ENCODE results near the gene CBFB. TPM values are rescaled to one million over a fixed set of nuclear protein-coding genes. Genes with fewer than 3 reads are reported as not detected.

CBFB gene
- total RNA-seq, 2 experiments from 2014 or later: 140 to 147 TPM

GRCh38 chr16:67014634-67015312 is 14.2 kb upstream of the CBFB start:
- POLR2A ChIA-PET: interaction anchor here (1.7 to 2.2 kb wide), 3 partner anchors 15 to 39 kb away, joined by 5 to 18 read pairs (median 16); partner anchors contain the start of gene CBFB
- CTCF ChIA-PET: interaction anchor here (0.7 to 5.0 kb wide), 14 partner anchors 11 to 170 kb away, joined by 3 to 23 read pairs (median 6); partner anchors contain the start of genes FBXL8 and TRADD

- POLR2A ChIA-PET: no interaction called here
Observed at GRCh38 chr16:67015313-67015731, 13.6 kb upstream of the CBFB start.

GRCh38 chr16:67016143-67016542 is 12.8 kb upstream of the CBFB start:
- ChIA-PET POLR2A (no interaction called here), CTCF (interaction anchor here (0.8 to 5.9 kb wide), 8 partner anchors 9 to 163 kb away, joined by 3 to 63 read pairs (median 10); no protein-coding TSS in a partner anchor)

More at GRCh38 chr16:67015313-67015731, 13.6 kb upstream of the CBFB start:
- CTCF ChIA-PET: interaction anchor here (0.7 to 5.0 kb wide), 5 partner anchors 11 to 162 kb away, joined by 4 to 23 read pairs (median 5); no protein-coding TSS in a partner anchor

GRCh38 chr16:67016681-67017420 is 12.1 kb upstream of the CBFB start:
- ChIA-PET CTCF (interaction anchor here (0.8 to 5.9 kb wide), 19 partner anchors 9 to 167 kb away, joined by 3 to 63 read pairs (median 7); partner anchors contain the start of genes B3GNT9 and MATCAP1), POLR2A (interaction anchor here (0.6 to 1.5 kb wide), 2 partner anchors 11 to 1082 kb away, joined by 3 to 10 read pairs; no protein-coding TSS in a partner anchor)

- CTCF ChIA-PET: interaction anchor here (0.7 to 5.9 kb wide), 24 partner anchors 10 to 226 kb away, joined by 3 to 63 read pairs (median 6); partner anchors contain the start of genes B3GNT9, MATCAP1 and PHAF1
- POLR2A ChIA-PET: interaction anchor here (0.6 to 1.5 kb wide), 5 partner anchors 11 to 1082 kb away, joined by 3 to 10 read pairs (median 3); partner anchors contain the start of gene B3GNT9
Observed at GRCh38 chr16:67017421-67017750, 11.6 kb upstream of the CBFB start.

GRCh38 chr16:67017810-67018488 is 11.0 kb upstream of the CBFB start:
- ChIA-PET CTCF (interaction anchor here (0.6 to 5.9 kb wide), 34 partner anchors 10 to 300 kb away, joined by 3 to 63 read pairs (median 4); partner anchors contain the start of genes B3GNT9, FBXL8, MATCAP1 and PHAF1), POLR2A (interaction anchor here (0.6 to 1.5 kb wide), 6 partner anchors 10 to 1081 kb away, joined by 3 to 10 read pairs (median 4); partner anchors contain the start of gene B3GNT9)

- CTCF ChIA-PET: interaction anchor here (0.6 to 5.9 kb wide), 14 partner anchors 9 to 225 kb away, joined by 3 to 63 read pairs (median 8); partner anchors contain the start of genes B3GNT9 and MATCAP1
- POLR2A ChIA-PET: interaction anchor here (0.7 to 1.1 kb wide), 2 partner anchors 136 to 824 kb away, joined by 5 to 6 read pairs; no protein-coding TSS in a partner anchor
Observed at GRCh38 chr16:67019171-67019570, 9.8 kb upstream of the CBFB start.

GRCh38 chr16:67021321-67021720 is 7.6 kb upstream of the CBFB start:
- ChIA-PET CTCF (interaction anchor here (0.6 to 5.9 kb wide), 4 partner anchors 135 to 198 kb away, joined by 3 to 63 read pairs (median 5); no protein-coding TSS in a partner anchor), POLR2A (interaction anchor here (0.7 to 1.2 kb wide), 3 partner anchors 8 to 540 kb away, joined by 3 to 5 read pairs (median 5); no protein-coding TSS in a partner anchor)

- ChIA-PET POLR2A (interaction anchor here (1.2 kb wide), 1 partner anchor 10 kb away, joined by 5 read pairs; no protein-coding TSS in a partner anchor), CTCF (interaction anchor here (1.0 to 1.9 kb wide), 3 partner anchors 79 to 163 kb away, joined by 4 to 5 read pairs (median 5); no protein-coding TSS in a partner anchor)
Observed at GRCh38 chr16:67022531-67023214, 6.3 kb upstream of the CBFB start.

GRCh38 chr16:67023689-67024088 is 5.3 kb upstream of the CBFB start:
- POLR2A ChIA-PET: no interaction called here
- CTCF ChIA-PET: interaction anchor here (2.2 kb wide), 1 partner anchor 131 kb away, joined by 8 read pairs; no protein-coding TSS in a partner anchor

- ChIA-PET POLR2A (no interaction called here), CTCF (interaction anchor here (1.0 to 2.2 kb wide), 2 partner anchors 11 to 131 kb away, joined by 5 to 8 read pairs; no protein-coding TSS in a partner anchor)
Observed at GRCh38 chr16:67024384-67025209, 4.4 kb upstream of the CBFB start.

GRCh38 chr16:67025210-67025550 is 3.8 kb upstream of the CBFB start:
- POLR2A ChIA-PET: no interaction called here
- CTCF ChIA-PET: interaction anchor here (1.0 to 2.2 kb wide), 2 partner anchors 12 to 130 kb away, joined by 5 to 8 read pairs; no protein-coding TSS in a partner anchor

- ChIA-PET CTCF (interaction anchor here (0.6 to 1.3 kb wide), 5 partner anchors 12 to 158 kb away, joined by 3 to 5 read pairs (median 3); no protein-coding TSS in a partner anchor), POLR2A (interaction anchor here (0.5 to 1.3 kb wide), 2 partner anchors 13 to 110 kb away, joined by 5 to 7 read pairs; no protein-coding TSS in a partner anchor)
Observed at GRCh38 chr16:67026570-67026969, 2.4 kb upstream of the CBFB start.

GRCh38 chr16:67027046-67027445 is 1.9 kb upstream of the CBFB start:
- ChIA-PET POLR2A (interaction anchor here (0.5 to 1.3 kb wide), 2 partner anchors 13 to 109 kb away, joined by 5 to 7 read pairs; no protein-coding TSS in a partner anchor), CTCF (interaction anchor here (0.6 to 1.7 kb wide), 4 partner anchors 9 to 158 kb away, joined by 3 to 8 read pairs (median 4); no protein-coding TSS in a partner anchor)

- ChIA-PET CTCF (interaction anchor here (0.5 to 2.9 kb wide), 11 partner anchors 10 to 419 kb away, joined by 3 to 14 read pairs (median 4); no protein-coding TSS in a partner anchor), POLR2A (interaction anchor here (0.6 to 3.4 kb wide), 10 partner anchors 11 to 488 kb away, joined by 3 to 16 read pairs (median 7); no protein-coding TSS in a partner anchor)
Observed at GRCh38 chr16:67028167-67028695, 718 bp upstream of the CBFB start.

Measured in activated CD8-positive, alpha-beta memory T cell treated with anti-CD3 and anti-CD28 coated beads for 36 hours (primary cell).